Measurements from ENCODE around the gene TNRC18.

The TNRC18 gene

DNA sequence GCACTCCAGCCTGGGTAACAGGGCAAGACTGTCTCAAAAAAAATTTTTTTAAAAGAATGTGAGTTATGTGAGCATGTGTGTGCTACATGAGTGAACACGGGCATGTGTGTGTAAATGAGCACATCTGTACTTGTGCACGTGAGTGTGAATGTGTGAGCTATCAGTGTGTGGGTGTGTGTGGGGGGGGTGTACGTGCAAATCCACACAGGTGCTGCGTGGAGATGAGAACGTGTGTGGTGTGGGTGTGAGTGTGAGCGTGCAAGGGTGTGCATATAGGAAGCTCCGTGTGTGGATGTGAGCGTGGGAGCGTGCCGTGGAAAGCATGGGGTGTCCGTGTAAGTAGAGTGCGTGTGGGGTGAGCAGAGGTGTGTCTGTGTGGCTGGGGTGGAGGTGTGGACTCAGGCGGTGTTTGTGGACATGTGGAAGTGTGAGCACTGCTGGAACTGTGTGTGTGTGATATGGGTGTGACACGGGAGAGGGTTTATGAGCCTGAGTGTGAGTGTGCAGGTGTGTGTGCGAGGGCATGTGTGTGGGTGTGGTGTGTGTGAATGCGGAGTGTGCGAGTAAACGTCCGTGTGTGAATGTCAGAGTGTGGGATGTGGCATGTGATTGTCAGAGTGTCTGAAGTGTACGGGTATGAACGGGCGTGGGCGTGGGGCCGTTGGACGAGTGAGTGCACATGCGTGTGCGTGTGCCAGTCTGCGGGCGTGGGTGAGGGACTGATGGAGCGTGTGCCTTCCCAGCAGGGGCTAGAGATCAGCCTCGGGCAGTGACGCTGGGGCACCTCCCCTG lies 45.9 kb upstream of the TNRC18 start:
- no peak for TF ChIP-seq EP300 (IDR thresholded peaks at IDR 0.05; ENCODE audit: borderline replicate concordance)

DNA sequence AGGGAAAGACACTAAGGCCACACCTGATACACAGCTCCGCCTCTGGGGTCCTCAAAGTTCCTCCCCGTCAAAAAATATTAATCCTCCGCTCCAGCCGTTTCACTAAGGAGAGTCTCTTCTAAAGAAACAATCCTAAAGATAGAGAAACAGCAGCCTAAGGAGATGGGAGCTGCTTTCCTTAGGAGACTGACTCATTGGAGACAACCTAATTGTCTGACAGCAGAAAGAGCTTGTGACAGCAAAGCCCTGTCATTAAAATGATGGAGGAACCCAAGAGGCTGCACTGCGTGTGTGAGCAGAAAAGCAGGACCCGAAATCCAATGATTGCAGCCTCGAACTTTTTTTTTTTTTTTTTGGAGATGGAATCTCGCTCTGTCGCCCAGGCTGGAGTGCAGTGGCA lies 44.0 kb upstream of the TNRC18 start:
- no peak for TF ChIP-seq CEBPB (IDR thresholded peaks at IDR 0.05)
- no peak for TF ChIP-seq TEAD4 (IDR thresholded peaks at IDR 0.05)
- TF ChIP-seq TCF12 (IDR thresholded peaks at IDR 0.05; ENCODE audit: low read depth), result no peak
- TF ChIP-seq, protein P1, sequence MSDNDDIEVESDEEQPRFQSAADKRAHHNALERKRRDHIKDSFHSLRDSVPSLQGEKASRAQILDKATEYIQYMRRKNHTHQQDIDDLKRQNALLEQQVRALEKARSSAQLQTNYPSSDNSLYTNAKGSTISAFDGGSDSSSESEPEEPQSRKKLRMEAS (IDR thresholded peaks at IDR 0.05), result no peak
- TF ChIP-seq ZBTB7A (IDR thresholded peaks at IDR 0.05; ENCODE audit: low read depth), result no peak
- no peak for TF ChIP-seq TAF1 (IDR thresholded peaks at IDR 0.05; ENCODE audit: low read depth)
- no peak for TF ChIP-seq EP300 (IDR thresholded peaks at IDR 0.05; ENCODE audit: borderline replicate concordance)
- TF ChIP-seq RAD21 (IDR thresholded peaks at IDR 0.05; ENCODE audit: low read depth), result no peak
- TF ChIP-seq YY1 (IDR thresholded peaks at IDR 0.05; ENCODE audit: low read depth), result no peak
- no peak for TF ChIP-seq FOXM1 (IDR thresholded peaks at IDR 0.05; ENCODE audit: borderline replicate concordance, low read depth)
- TF ChIP-seq, protein P2, sequence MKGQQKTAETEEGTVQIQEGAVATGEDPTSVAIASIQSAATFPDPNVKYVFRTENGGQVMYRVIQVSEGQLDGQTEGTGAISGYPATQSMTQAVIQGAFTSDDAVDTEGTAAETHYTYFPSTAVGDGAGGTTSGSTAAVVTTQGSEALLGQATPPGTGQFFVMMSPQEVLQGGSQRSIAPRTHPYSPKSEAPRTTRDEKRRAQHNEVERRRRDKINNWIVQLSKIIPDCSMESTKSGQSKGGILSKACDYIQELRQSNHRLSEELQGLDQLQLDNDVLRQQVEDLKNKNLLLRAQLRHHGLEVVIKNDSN (IDR thresholded peaks at IDR 0.05), result no peak
- TF ChIP-seq NFIC (IDR thresholded peaks at IDR 0.05), result no peak
- TF ChIP-seq, protein P3, sequence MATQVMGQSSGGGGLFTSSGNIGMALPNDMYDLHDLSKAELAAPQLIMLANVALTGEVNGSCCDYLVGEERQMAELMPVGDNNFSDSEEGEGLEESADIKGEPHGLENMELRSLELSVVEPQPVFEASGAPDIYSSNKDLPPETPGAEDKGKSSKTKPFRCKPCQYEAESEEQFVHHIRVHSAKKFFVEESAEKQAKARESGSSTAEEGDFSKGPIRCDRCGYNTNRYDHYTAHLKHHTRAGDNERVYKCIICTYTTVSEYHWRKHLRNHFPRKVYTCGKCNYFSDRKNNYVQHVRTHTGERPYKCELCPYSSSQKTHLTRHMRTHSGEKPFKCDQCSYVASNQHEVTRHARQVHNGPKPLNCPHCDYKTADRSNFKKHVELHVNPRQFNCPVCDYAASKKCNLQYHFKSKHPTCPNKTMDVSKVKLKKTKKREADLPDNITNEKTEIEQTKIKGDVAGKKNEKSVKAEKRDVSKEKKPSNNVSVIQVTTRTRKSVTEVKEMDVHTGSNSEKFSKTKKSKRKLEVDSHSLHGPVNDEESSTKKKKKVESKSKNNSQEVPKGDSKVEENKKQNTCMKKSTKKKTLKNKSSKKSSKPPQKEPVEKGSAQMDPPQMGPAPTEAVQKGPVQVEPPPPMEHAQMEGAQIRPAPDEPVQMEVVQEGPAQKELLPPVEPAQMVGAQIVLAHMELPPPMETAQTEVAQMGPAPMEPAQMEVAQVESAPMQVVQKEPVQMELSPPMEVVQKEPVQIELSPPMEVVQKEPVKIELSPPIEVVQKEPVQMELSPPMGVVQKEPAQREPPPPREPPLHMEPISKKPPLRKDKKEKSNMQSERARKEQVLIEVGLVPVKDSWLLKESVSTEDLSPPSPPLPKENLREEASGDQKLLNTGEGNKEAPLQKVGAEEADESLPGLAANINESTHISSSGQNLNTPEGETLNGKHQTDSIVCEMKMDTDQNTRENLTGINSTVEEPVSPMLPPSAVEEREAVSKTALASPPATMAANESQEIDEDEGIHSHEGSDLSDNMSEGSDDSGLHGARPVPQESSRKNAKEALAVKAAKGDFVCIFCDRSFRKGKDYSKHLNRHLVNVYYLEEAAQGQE (IDR thresholded peaks at IDR 0.05; ENCODE audit: low read depth), result no peak
- no peak for TF ChIP-seq EGR1 (IDR thresholded peaks at IDR 0.05)
- TF ChIP-seq CREB1 (IDR thresholded peaks at IDR 0.05; ENCODE audit: low read depth), result no peak

DNA sequence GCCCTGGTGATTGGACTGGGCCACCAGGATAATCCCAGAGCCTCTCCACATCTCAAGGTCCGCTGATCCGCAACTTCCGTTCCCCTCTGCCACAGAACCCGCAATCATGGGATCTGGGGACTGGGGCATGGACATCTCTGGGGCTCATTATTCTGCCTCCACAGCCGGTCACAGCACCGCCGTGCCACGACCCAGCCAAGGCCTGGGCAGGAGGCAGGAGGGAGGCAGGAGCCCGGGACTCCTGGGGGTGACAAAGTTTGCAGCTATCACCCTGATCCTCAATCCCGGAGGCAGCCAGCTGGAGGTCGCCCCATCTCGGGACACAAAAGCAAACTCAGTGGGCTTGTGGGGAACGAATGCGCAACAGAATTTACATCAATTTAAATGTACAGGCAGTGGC lies 42.9 kb upstream of the TNRC18 start:
- no peak for TF ChIP-seq YY1 (IDR thresholded peaks at IDR 0.05; ENCODE audit: low read depth)
- TF ChIP-seq ZBTB7A (IDR thresholded peaks at IDR 0.05; ENCODE audit: low read depth), result no peak
- TF ChIP-seq, protein P2 (IDR thresholded peaks at IDR 0.05), result no peak
- no peak for TF ChIP-seq TCF12 (IDR thresholded peaks at IDR 0.05; ENCODE audit: low read depth)
- TF ChIP-seq TAF1 (IDR thresholded peaks at IDR 0.05; ENCODE audit: low read depth), result no peak
- no peak for TF ChIP-seq TEAD4 (IDR thresholded peaks at IDR 0.05)
- TF ChIP-seq FOXM1 (IDR thresholded peaks at IDR 0.05; ENCODE audit: borderline replicate concordance, low read depth), result no peak
- TF ChIP-seq CREB1 (IDR thresholded peaks at IDR 0.05; ENCODE audit: low read depth), result no peak
- TF ChIP-seq NFIC (IDR thresholded peaks at IDR 0.05), result no peak
- no peak for TF ChIP-seq EP300 (IDR thresholded peaks at IDR 0.05; ENCODE audit: borderline replicate concordance)
- TF ChIP-seq RAD21 (IDR thresholded peaks at IDR 0.05; ENCODE audit: low read depth), result no peak
- TF ChIP-seq, protein P1 (IDR thresholded peaks at IDR 0.05), result no peak
- TF ChIP-seq EGR1 (IDR thresholded peaks at IDR 0.05), result no peak
- TF ChIP-seq, protein P3 (IDR thresholded peaks at IDR 0.05; ENCODE audit: low read depth), result no peak

DNA sequence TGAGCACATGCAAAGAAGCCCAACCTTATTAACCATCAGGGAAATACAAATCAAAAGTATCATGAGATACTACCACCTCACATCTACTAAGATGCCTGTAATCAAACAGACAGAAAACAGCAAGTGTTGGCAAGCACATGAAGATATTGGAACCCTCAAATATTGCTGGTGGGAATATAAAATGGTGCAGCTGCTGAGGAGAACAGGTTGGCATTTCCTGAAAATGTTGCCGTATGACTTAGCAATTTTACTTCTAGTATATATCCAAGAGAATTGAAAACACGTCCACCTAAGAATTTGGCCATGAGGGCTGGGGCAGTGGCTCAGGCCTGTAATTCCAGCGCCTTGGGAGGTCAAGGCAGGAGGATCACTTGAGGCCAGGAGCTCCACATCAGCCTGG lies 39.4 kb upstream of the TNRC18 start:
- no peak for TF ChIP-seq NFIC (IDR thresholded peaks at IDR 0.05)
- TF ChIP-seq, protein P3 (IDR thresholded peaks at IDR 0.05; ENCODE audit: low read depth), result no peak
- TF ChIP-seq, protein P2 (IDR thresholded peaks at IDR 0.05), result no peak

Measured in Ishikawa (cell line).